ENCODE measurements around the gene ARSA.

The ARSA gene

DNA sequence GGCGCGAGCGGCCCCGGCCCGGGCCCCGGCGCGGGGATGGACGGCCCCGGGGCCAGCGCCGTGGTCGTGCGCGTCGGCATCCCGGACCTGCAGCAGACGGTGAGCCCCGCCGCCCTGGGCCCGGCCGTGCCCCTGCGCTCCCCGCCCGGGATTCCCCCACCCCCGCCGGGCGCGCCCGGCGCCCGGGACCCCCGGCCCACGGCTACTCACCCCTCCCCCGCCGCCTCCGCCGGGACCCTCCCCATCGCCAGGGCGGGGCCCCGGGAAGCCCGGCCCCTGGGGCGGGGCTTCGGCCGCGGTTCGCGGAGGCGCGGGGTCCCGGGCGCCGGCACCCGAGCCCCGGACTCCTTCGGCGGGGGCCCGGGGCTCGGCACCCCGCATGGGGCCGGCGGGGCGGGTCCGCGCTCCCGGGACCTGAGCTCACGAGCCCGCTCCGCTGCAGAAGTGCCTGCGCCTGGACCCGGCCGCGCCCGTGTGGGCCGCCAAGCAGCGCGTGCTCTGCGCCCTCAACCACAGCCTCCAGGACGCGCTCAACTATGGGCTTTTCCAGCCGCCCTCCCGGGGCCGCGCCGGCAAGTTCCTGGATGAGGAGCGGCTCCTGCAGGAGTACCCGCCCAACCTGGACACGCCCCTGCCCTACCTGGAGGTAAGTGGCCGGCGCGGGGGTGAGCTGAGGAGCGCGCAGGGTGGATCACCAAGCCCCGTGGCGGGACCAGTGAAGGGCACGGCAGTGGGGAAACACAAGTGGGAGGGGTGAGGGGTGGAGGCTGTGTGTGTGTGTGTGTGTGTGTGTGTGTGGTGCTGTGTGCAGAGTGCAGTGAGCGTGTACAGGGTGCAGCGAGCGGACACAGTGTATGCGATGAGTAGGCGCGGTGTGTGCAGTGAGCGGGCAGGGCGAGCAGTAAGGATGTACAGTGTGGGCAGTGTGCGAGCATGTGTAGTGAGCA is 46.9 kb upstream of the ARSA start:
- peak overlapping the region; percentile 39 for H3K4me3 ChIP-seq (ENCODE audit: low read depth, low read length)
- no peaks in the 10 kb centered on the region for H3K9me3 ChIP-seq (ENCODE audit: control insufficient read depth, insufficient read depth, low read depth, low read length)
- POLR2A ChIA-PET = interaction anchor here (0.6 to 1.3 kb wide), 3 partner anchors 10 to 42 kb away, joined by 3 to 5 read pairs (median 4); no protein-coding TSS in a partner anchor
- H3K4me1 ChIP-seq (ENCODE audit: control insufficient read depth, insufficient read depth, low read length) = no peaks in the 10 kb centered on the region
- no peaks in the 10 kb centered on the region for H3K36me3 ChIP-seq (ENCODE audit: control insufficient read depth in 2 of 2, insufficient read depth in 1 of 2, low read length in 2 of 2)
- H3K27ac ChIP-seq (ENCODE audit: extremely low read depth, low read depth, low read length) = no peak overlapping the region; the same call in 1 of the 2 replicates
- CTCF ChIA-PET = interaction anchor here (1.2 kb wide), 1 partner anchor 23 kb away, joined by 3 read pairs; no protein-coding TSS in a partner anchor
- TF ChIP-seq, protein P1, sequence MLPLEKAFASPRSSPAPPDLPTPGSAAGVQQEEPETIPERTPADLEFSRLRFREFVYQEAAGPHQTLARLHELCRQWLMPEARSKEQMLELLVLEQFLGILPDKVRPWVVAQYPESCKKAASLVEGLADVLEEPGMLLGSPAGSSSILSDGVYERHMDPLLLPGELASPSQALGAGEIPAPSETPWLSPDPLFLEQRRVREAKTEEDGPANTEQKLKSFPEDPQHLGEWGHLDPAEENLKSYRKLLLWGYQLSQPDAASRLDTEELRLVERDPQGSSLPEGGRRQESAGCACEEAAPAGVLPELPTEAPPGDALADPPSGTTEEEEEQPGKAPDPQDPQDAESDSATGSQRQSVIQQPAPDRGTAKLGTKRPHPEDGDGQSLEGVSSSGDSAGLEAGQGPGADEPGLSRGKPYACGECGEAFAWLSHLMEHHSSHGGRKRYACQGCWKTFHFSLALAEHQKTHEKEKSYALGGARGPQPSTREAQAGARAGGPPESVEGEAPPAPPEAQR (tag by site-specific recombination; IDR thresholded peaks at IDR 0.05) = 0 out of 2 replicates have a peak, but pooled peaks have one; percentile 36
- TF ChIP-seq KLF16 (tag by site-specific recombination; IDR thresholded peaks at IDR 0.05) = peak; percentile 81
- TF ChIP-seq, protein P2, sequence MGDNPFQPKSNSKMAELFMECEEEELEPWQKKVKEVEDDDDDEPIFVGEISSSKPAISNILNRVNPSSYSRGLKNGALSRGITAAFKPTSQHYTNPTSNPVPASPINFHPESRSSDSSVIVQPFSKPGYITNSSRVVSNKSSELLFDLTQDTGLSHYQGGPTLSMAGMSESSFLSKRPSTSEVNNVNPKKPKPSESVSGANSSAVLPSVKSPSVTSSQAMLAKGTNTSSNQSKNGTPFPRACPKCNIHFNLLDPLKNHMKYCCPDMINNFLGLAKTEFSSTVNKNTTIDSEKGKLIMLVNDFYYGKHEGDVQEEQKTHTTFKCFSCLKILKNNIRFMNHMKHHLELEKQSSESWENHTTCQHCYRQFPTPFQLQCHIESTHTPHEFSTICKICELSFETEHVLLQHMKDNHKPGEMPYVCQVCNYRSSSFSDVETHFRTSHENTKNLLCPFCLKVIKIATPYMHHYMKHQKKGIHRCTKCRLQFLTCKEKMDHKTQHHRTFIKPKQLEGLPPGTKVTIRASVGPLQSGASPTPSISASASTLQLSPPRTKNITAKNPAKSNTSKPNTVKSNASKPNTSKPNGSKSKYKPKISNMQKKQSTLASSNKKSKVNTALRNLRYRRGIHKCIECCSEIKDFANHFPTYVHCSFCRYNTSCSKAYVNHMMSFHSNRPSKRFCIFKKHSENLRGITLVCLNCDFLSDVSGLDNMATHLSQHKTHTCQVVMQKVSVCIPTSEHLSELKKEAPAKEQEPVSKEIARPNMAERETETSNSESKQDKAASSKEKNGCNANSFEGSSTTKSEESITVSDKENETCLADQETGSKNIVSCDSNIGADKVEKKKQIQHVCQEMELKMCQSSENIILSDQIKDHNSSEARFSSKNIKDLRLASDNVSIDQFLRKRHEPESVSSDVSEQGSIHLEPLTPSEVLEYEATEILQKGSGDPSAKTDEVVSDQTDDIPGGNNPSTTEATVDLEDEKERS (tag by site-specific recombination; IDR thresholded peaks at IDR 0.05) = no peak
- TF ChIP-seq, protein P3, sequence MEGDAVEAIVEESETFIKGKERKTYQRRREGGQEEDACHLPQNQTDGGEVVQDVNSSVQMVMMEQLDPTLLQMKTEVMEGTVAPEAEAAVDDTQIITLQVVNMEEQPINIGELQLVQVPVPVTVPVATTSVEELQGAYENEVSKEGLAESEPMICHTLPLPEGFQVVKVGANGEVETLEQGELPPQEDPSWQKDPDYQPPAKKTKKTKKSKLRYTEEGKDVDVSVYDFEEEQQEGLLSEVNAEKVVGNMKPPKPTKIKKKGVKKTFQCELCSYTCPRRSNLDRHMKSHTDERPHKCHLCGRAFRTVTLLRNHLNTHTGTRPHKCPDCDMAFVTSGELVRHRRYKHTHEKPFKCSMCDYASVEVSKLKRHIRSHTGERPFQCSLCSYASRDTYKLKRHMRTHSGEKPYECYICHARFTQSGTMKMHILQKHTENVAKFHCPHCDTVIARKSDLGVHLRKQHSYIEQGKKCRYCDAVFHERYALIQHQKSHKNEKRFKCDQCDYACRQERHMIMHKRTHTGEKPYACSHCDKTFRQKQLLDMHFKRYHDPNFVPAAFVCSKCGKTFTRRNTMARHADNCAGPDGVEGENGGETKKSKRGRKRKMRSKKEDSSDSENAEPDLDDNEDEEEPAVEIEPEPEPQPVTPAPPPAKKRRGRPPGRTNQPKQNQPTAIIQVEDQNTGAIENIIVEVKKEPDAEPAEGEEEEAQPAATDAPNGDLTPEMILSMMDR (tag by site-specific recombination; IDR thresholded peaks at IDR 0.05) = no peak; the same call in 1 of the 2 replicates
- TF ChIP-seq GLIS1 (tag by site-specific recombination; IDR thresholded peaks at IDR 0.05) = peak; percentile 85
- no peak for TF ChIP-seq ZNF114 (tag by site-specific recombination; IDR thresholded peaks at IDR 0.05)
- TF ChIP-seq ZNF394 (tag by site-specific recombination; IDR thresholded peaks at IDR 0.05; ENCODE audit: borderline replicate concordance) = no peak; the same call in 1 of the 2 replicates
- no peak for TF ChIP-seq SCRT2 (tag by site-specific recombination; IDR thresholded peaks at IDR 0.05)
- no peak for TF ChIP-seq ZNF548 (tag by site-specific recombination; IDR thresholded peaks at IDR 0.05)
- 0 out of 2 replicates have a peak, but pooled peaks have one; percentile 17 for TF ChIP-seq ZNF324 (tag by site-specific recombination; IDR thresholded peaks at IDR 0.05)
- TF ChIP-seq ZNF521 (tag by site-specific recombination; IDR thresholded peaks at IDR 0.05) = no peak
- no peak for TF ChIP-seq YY2 (tag by site-specific recombination; IDR thresholded peaks at IDR 0.05)
- no peak for TF ChIP-seq ZNF626 (tag by site-specific recombination; IDR thresholded peaks at IDR 0.05)
- TF ChIP-seq ZNF214 (tag by site-specific recombination; IDR thresholded peaks at IDR 0.05; ENCODE audit: borderline replicate concordance) = no peak
- no peak for TF ChIP-seq SETDB1 (IDR thresholded peaks at IDR 0.05; ENCODE audit: insufficient read length, low read length)
- TF ChIP-seq ZNF248 (tag by site-specific recombination; IDR thresholded peaks at IDR 0.05) = no peak
- TF ChIP-seq EGR2 (tag by site-specific recombination; IDR thresholded peaks at IDR 0.05; ENCODE audit: low read depth) = peak; percentile 94
- TF ChIP-seq ZNF132 (tag by site-specific recombination; IDR thresholded peaks at IDR 0.05; ENCODE audit: borderline replicate concordance) = no peak
- TF ChIP-seq ZNF837 (tag by site-specific recombination; IDR thresholded peaks at IDR 0.05) = no peak
- TF ChIP-seq, protein P4, sequence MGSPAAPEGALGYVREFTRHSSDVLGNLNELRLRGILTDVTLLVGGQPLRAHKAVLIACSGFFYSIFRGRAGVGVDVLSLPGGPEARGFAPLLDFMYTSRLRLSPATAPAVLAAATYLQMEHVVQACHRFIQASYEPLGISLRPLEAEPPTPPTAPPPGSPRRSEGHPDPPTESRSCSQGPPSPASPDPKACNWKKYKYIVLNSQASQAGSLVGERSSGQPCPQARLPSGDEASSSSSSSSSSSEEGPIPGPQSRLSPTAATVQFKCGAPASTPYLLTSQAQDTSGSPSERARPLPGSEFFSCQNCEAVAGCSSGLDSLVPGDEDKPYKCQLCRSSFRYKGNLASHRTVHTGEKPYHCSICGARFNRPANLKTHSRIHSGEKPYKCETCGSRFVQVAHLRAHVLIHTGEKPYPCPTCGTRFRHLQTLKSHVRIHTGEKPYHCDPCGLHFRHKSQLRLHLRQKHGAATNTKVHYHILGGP (tag by site-specific recombination; IDR thresholded peaks at IDR 0.05) = no peak
- no peak for TF ChIP-seq ZNF155 (tag by site-specific recombination; IDR thresholded peaks at IDR 0.05)
- TF ChIP-seq, protein P5, sequence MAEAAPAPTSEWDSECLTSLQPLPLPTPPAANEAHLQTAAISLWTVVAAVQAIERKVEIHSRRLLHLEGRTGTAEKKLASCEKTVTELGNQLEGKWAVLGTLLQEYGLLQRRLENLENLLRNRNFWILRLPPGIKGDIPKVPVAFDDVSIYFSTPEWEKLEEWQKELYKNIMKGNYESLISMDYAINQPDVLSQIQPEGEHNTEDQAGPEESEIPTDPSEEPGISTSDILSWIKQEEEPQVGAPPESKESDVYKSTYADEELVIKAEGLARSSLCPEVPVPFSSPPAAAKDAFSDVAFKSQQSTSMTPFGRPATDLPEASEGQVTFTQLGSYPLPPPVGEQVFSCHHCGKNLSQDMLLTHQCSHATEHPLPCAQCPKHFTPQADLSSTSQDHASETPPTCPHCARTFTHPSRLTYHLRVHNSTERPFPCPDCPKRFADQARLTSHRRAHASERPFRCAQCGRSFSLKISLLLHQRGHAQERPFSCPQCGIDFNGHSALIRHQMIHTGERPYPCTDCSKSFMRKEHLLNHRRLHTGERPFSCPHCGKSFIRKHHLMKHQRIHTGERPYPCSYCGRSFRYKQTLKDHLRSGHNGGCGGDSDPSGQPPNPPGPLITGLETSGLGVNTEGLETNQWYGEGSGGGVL (tag by site-specific recombination; IDR thresholded peaks at IDR 0.05) = peak; percentile 75
- no peak for TF ChIP-seq ZBTB21 (tag by site-specific recombination; IDR thresholded peaks at IDR 0.05)
- no peak for TF ChIP-seq ZFP69B (tag by site-specific recombination; IDR thresholded peaks at IDR 0.05)
- TF ChIP-seq ZSCAN16 (tag by site-specific recombination; IDR thresholded peaks at IDR 0.05) = no peak
- no peak for TF ChIP-seq ZBTB7A (tag by site-specific recombination; IDR thresholded peaks at IDR 0.05; ENCODE audit: low read depth)
- TF ChIP-seq ZNF658 (tag by site-specific recombination; IDR thresholded peaks at IDR 0.05) = no peak
- no peak for TF ChIP-seq ZNF660 (tag by site-specific recombination; IDR thresholded peaks at IDR 0.05)
- TF ChIP-seq ZNF223 (tag by site-specific recombination; IDR thresholded peaks at IDR 0.05) = no peak
